GM12878 (cell line): ENCODE data around the gene HTR7.

Experiments
- CTCF ChIP-seq, 3 experiments: IDR thresholded peaks in 2 of 3; conservative IDR thresholded peaks in 1 of 3; 2 replicates each; pipeline ENCODE4 v1.5.1; 2011; ENCODE audit warnings: low read depth in 3 of 3, low read length in 3 of 3, mild to moderate bottlenecking in 3 of 3, control low read depth in 2 of 3, moderate library complexity in 2 of 3, inconsistent platforms in 1 of 3, mixed read lengths in 1 of 3; ENCODE audit not compliant: control insufficient read depth in 2 of 3, insufficient read depth in 1 of 3; ENCODE audit errors: extremely low read depth in 1 of 3
- NR2C1 ChIP-seq: fragments of 450-650 bp; IDR thresholded peaks from 2 replicates; pipeline ENCODE4 v1.6.1; 2017; ENCODE audit warnings: antibody characterized with exemption, mild to moderate bottlenecking, moderate library complexity
- POLR2A ChIP-seq: IDR thresholded peaks from 2 replicates; pipeline ENCODE4 v1.6.1; 2011; ENCODE audit warnings: low read depth, mild to moderate bottlenecking, low read length
- TARDBP ChIP-seq: IDR thresholded peaks from 2 replicates; pipeline ENCODE4 v1.6.1; 2016; ENCODE audit warnings: borderline replicate concordance
- TCF12 ChIP-seq: IDR thresholded peaks from 2 replicates; pipeline ENCODE4 v1.6.1; 2011; ENCODE audit warnings: low read depth, mild to moderate bottlenecking, low read length
- ZBTB33 ChIP-seq: fragments of 450-650 bp; IDR thresholded peaks from 2 replicates; pipeline ENCODE4 v1.6.1; 2017; ENCODE audit warnings: mild to moderate bottlenecking

- TF ChIP-seq ZBTB33 (no peak), POLR2A (no peak), CTCF (IDR thresholded peaks at IDR 0.05 in 2 of 3, conservative IDR thresholded peaks at IDR 0.05 in 1 of 3; ENCODE audit: control insufficient read depth in 2 of 3, extremely low read depth in 1 of 3, insufficient read depth in 1 of 3, low read depth in 3 of 3, low read length in 3 of 3) (no peak), NR2C1 (no peak), TARDBP (no peak), TCF12 (no peak)
These were observed 12.1 kb downstream of the HTR7 start for GRCh38 chr10:90845726-90846125.
